Activated CD8-positive, alpha-beta memory T cell treated with anti-CD3 and anti-CD28 coated beads for 36 hours (primary cell): ENCODE measurements around the gene TSR1. TPM values are rescaled to one million over a fixed set of nuclear protein-coding genes. Genes with fewer than 3 reads are reported as not detected.
"Not testable (repeated sequence)": the region's sequence is repeated elsewhere in the genome, so short reads cannot be mapped to it uniquely, and the experiment has no call there.

Experiments
- CTCF ChIA-PET: fragments of 350-600 bp; sonication (Branson Sonifier 250); formaldehyde crosslinking; loops from one replicate; lab custom pipeline; 2021; ENCODE audit warnings: antibody characterized with exemption; lab: Charles Lee
- POLR2A ChIA-PET: fragments of 350-600 bp; sonication (Branson Sonifier 250); formaldehyde crosslinking; loops from one replicate; lab custom pipeline; 2021; ENCODE audit warnings: antibody characterized with exemption; lab: Charles Lee
- total RNA-seq, 2 experiments: library from RNA; stranded (reverse); gene quantifications; one replicate each; pipeline ENCODE4 v1.2.3, GENCODE V29; 2021

The TSR1 gene
- total RNA-seq, 2 experiments from 2014 or later: 108 to 109 TPM

DNA sequence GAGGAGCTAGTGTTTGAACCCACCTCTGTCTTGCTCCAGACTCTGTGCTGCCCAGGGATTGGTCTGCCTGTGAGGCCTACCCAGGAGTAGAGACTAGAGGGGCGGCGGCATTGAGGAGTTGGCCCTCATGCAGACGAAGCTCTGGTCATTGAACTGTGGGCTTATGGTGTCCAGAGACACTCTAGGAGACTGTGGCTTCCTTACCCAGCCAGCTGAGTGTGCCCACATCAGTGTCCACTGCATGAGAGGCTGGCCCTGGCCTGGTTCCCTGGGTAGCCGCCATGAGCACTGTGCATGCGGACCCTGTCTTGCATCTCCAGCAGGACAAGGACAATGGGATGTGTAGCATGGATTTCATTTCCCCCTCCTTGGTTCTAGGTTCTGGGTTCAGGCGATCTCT, 15.0 kb upstream of the TSR1 start:
- ChIA-PET POLR2A (no interaction called here), CTCF (interaction anchor here (1.1 to 1.3 kb wide), 2 partner anchors 9 to 65 kb away, joined by 3 to 4 read pairs; no protein-coding TSS in a partner anchor)

DNA sequence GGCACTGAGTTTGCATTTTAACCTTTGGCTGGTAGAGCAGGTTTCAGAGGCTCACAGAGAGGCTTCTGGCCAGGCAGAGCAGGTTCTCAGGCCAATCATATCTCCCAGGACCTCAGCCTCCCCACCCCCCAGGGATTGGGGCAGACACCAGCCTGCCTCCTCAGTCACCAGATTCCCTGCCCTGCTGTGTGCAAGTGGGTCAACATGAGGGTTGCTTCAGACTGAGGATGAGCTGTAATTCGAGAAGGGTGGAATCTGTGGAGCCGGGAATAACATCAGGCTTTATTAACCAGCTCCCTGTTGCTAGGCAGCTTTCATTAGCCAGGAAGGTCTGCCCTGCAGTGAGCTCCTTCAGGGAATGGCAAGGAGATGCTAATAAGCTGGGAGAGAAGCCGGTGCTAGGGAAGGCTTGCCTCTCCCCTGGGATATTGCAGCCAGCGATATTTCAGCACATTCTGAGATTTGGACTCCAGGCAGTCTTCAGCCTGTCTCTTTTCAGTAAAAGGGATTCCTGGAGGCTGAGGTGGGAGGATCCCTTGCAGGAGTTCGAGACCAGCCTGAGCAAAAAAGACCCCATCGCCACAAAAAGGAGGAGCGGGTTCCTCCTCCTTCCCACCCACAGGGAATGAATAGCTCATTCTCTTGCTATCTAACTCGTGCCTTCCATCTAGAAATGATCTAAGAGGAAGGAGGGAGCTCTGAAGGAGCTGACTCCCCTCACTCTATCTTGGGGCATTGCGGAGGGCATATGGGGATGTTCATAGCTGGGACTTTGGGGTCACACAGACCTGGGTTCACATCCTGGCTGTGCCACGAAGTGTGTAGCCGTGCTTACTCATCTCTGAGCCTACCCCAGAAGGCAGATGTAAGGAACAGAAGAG, 11.8 kb upstream of the TSR1 start:
- POLR2A ChIA-PET: no interaction called here
- CTCF ChIA-PET: interaction anchor here (0.7 to 1.0 kb wide), 2 partner anchors 10 to 92 kb away, joined by 3 read pairs; no protein-coding TSS in a partner anchor

DNA sequence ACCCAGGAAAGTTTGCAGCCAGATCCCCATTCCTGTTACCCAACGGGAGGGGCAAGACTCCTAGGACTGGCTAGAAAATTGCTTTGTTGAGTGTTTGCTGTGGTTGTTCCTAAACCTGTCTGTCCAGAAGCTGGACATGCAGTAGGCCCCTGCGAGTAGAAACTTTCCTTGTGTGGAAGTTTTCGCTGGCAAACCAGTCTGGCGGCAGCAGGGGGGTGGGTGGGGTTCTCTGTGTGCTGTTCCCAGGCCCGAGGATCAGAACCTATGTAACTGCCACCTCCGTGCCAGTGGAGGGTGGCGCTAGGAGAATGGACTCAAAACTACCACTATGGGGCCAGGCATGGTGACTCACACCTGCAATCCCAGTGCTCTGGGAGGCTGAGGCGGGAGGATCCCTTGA, 10.2 kb upstream of the TSR1 start:
- POLR2A ChIA-PET: no interaction called here

DNA sequence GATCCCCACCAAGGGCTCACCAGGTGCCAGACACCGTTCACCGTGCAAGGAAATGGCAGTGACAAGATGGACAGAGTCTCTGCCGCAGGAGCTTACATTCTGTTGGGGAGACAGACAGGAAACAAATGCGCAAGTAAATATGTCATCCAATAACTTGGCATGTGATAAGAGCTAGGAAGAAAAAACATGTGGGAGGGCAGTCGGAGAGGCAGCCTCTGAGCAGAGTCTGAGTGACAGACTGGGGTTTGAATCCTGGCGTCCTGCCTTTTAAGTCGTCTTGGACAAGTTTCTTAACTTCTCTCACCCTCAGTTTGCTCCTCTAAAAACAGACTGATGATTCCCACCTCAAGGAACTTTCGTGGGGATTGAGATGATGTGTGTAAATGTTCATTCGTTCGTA, 8.3 kb upstream of the TSR1 start:
- CTCF ChIA-PET: no interaction called here
- POLR2A ChIA-PET: no interaction called here

More for the DNA sequence above, 10.2 kb upstream of the TSR1 start:
- CTCF ChIA-PET: interaction anchor here (0.6 kb wide), 1 partner anchor 23 kb away, joined by 3 read pairs; no protein-coding TSS in a partner anchor

DNA sequence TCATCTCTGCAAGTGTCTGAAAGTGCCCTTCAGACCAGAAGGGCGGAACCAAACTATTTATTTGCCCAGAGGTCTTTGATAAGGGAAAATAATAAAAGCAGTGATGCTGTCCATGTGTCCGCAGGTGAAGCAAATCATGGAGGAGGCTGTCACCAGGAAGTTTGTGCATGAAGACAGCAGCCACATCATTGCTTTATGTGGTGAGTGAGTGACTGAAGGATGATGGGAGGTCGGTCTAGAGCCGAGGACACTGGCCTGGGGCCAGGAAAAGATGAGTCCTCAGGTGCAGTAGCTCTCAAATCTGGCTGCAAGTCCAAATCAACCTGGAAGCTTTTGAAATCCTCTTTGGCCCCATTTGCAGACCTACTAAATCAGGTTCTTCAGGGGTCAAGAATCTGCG, 7.2 kb upstream of the TSR1 start:
- ChIA-PET POLR2A (no interaction called here), CTCF (interaction anchor here (0.5 kb wide), 1 partner anchor 254 kb away, joined by 3 read pairs; no protein-coding TSS in a partner anchor)

DNA sequence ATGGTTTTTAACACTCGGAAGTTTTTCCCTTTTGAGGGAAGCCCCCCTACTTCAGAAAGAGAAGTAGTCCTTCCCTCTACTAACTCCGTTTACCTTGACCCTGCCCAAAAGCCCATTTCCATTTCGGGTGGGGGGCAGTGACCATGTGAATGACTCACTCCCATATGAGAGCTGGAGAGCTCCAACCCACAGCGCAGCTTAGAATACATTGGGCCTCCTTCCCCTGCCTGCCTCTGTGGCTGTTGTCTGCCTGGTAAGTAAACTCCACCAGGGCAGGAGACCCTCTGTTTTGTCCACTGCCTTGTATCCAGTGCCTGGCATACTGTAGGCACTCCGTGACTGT, 2.0 kb upstream of the TSR1 start:
- POLR2A ChIA-PET: interaction anchor here (0.7 to 1.4 kb wide), 3 partner anchors 35 to 621 kb away, joined by 3 to 7 read pairs (median 4); partner anchors contain the start of genes SMG6 and SRR
- CTCF ChIA-PET: interaction anchor here (0.7 to 1.5 kb wide), 6 partner anchors 10 to 274 kb away, joined by 3 to 8 read pairs (median 4); no protein-coding TSS in a partner anchor

DNA sequence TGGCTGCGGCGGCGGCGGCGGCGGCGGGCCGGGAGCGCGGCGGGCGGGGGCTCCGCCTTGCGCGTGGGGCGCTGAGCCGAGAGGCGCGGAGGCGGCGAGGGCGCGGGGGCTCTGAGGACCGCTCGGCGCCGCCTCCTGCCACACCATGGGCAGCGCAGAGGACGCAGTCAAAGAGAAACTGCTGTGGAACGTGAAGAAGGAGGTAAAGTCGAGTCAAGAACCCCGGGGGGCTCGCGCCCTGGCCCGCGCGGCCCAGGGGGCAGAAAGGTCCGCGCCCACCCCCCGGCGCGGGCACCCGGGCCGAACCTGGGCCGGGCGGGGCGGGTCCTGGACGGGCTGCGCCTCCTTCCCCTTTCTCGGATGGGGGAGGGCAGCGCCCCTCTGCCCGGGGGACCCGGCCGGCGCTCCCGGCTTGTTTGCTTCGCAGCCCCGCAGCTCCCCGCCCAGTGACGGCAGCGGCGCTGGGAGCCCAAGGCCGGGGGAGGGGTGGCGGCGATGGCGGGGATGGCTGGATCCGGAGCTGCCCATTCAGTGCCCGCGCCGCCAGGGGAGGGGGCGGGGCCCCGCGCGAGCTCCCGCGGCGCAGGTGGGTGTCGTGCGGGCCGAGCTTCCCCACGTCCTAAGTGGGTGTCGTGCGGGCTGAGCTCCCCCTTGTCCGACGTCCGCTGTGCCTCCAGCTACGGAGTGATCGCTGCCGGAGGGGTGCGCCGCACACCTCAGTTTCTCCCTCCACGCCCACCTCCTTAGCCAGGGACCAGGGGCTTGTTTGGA, 1.5 kb upstream of the TSR1 start:
- POLR2A ChIA-PET: interaction anchor here (1.3 to 1.5 kb wide), 3 partner anchors 34 to 71 kb away, joined by 3 to 7 read pairs (median 4); partner anchors contain the start of genes SMG6 and SRR

DNA sequence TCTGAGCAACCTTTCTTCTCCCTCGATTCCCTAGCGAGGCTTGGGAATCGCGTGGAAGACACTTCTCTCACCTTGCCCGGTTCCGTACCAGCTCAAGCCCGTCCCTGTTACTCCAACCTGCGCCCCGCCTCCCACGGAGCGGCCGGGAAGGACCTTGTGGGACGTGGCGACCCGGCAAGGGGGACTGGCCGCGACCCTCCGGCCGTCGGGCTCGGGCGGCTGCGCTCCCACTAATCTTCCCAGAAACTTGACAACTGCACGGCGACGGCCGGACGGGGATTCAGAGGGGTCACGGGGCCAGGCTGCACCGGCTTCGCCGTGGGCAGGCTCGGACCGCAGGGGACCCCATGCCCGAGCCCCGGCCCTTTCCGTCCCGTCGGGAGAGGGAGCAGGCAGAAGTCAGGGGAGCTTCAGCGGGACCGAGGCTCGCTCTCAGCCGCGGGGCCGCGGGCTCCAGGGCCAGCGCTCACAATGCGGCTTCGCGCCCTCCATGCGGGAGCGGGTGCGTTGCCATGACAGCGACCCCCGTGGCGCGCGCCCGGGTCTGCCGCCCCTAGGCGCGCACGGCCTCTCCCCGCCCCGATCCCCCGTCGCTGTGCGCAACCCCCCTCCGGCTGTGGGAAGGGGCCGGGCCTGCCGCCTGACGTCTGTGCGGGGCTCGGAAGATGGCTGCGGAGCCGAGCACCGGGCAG, 741 bp upstream of the TSR1 start, which contains the start of gene SGSM2:
Gene SGSM2, plus strand, starts transcription at position 650 of the 692 bp plus-strand sequence. CDS start 188 bp downstream, outside the sequence.
- ChIA-PET POLR2A (interaction anchor here (0.6 to 1.5 kb wide), 8 partner anchors 16 to 208 kb away, joined by 3 to 13 read pairs (median 3); partner anchors contain the start of genes MNT, SMG6 and SRR), CTCF (interaction anchor here (0.6 to 1.5 kb wide), 6 partner anchors 25 to 93 kb away, joined by 3 to 8 read pairs (median 4); no protein-coding TSS in a partner anchor)

More for the DNA sequence above, 1.5 kb upstream of the TSR1 start:
- CTCF ChIA-PET: interaction anchor here (0.7 to 1.5 kb wide), 6 partner anchors 10 to 273 kb away, joined by 3 to 8 read pairs (median 4); no protein-coding TSS in a partner anchor

DNA sequence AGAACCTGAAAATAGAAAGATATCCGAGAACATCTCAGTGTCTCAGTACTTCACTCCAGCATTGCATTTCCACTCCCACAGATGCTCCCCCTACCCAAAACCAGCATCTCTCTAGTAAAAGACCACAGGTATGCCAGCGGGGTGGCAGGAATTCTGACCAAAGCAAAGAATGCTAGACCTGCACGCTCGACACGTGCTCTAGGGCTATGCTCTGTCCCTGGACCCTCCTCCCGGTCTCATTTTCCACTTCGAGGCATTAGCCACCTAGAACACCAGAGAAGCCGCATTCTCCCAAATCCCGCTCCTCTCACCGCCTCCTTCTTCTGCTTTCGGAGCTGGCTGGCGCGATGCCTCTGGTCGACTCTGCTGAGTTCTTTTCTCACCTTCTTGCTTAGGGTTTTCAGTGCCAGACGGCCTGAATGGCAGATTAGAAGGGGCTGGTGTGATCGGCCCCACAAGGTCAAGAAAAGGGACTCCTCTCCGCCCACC, 487 bp downstream of the TSR1 start:
- ChIA-PET POLR2A (interaction anchor here (0.6 to 1.3 kb wide), 7 partner anchors 15 to 705 kb away, joined by 3 to 9 read pairs (median 3); partner anchors contain the start of genes HIC1, SMG6 and SRR), CTCF (interaction anchor here (0.5 to 1.5 kb wide), 9 partner anchors 17 to 284 kb away, joined by 3 to 5 read pairs (median 3); partner anchors contain the start of genes SMG6 and SRR)

DNA sequence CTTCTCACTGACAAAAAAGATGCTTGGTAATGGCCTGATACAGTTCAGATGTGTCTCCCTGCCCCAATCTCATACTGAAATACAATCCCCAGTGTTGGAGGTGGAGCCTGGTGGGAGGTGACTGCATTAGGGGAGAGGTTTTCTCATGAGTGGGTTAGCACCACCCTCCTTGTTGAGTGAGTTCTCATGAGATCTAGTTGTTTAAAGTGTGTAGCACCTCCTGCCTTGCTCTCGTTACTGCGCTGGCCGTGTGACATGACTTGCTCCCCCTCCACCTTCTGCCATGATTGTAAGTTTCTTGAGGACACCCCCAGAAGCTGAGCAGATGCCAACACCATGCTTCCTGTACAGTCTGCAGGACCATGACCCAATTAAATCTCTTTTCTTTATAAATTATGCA, 5.0 kb downstream of the TSR1 start:
- ChIA-PET POLR2A (no interaction called here), CTCF (no interaction called here)

DNA sequence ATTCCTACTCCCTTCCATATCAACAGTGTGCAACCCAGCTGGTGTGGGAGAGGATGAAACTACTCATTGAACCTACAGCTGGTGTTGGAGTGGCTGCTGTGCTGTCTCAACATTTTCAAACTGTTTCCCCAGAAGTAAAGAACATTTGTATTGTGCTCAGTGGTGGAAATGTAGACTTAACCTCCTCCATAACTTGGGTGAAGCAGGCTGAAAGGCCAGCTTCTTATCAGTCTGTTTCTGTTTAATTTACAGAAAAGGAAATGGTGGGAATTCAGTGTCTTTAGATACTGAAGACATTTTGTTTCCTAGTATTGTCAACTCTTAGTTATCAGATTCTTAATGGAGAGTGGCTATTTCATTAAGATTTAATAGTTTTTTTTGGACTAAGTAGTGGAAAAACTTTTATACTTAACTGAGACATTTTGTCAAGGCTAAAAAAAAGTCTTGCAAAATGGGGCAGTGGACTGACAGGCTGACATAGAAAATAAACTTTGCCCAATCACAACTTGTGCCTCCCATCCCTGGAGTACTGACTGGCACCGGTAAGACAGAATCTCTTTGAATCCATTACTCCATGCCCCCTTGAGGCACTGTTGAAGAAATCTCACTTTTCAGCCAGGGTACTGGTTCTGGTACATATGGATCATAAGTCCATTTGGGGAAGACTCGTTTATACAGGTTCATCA, 12.5 kb downstream of the TSR1 start:
- ChIA-PET CTCF (interaction anchor here (1.1 kb wide), 1 partner anchor 59 kb away, joined by 5 read pairs; no protein-coding TSS in a partner anchor), POLR2A (no interaction called here)

DNA sequence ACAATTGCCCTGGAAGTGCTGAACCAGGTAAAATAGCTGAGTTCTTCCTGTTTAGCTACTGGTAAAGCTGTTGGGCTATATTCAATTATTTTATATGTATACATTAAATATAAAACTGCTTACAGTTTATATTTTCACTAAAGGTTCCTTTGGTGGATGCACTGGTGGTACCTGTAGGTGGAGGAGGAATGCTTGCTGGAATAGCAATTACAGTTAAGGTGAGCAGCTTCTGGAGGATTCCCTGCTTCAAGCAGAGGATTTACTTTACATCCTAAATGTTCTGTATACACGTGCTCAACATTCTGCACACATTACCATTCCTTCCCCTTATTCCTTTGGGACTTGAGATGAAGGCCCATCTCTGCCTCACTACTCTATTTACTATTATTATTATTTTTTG, 14.9 kb downstream of the TSR1 start:
- ChIA-PET POLR2A (interaction anchor here (1.0 kb wide), 1 partner anchor 15 kb away, joined by 3 read pairs; the partner anchor contains the start of gene TSR1), CTCF (no interaction called here)

DNA sequence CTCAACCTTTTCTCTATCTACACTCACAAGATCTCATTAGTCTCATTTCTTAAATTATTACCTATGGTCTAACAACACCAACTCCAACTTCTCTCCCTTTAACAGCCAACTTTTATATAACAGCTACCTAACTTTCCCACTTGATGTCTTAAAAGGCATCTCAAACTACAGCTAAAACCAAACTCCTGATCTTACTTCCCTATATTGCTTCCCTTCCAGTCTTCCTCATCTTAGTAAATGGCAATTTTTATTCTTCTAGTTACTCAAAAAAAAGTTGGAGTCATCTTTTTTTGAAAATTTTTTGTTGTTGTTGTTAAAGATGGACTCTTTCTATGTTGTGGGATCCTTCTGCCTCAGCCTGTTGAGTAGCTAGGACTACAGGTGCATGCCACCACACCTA, 17.2 kb downstream of the TSR1 start:
- ChIA-PET POLR2A (no interaction called here), CTCF (interaction anchor here (1.5 kb wide), 1 partner anchor 14 kb away, joined by 3 read pairs; no protein-coding TSS in a partner anchor)

DNA sequence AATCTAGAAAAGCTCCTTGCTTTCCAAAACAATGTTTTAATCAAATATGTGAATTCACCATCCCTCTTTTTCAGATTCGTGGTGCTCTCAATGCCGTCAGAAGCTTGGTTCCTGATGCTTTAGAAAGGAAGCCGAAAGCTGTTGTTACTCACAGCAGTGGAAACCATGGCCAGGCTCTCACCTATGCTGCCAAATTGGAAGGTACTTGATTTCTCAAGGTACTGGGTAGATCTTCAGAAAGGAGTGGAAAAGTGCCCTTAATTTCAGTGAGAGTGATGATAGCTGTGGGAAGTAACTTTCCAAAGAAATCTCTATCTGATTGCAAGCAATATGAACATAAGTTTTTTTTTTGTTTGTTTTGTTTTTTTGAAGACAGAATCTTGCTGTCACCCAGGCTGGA, 18.5 kb downstream of the TSR1 start:
- ChIA-PET POLR2A (interaction anchor here (0.9 kb wide), 1 partner anchor 43 kb away, joined by 3 read pairs; no protein-coding TSS in a partner anchor), CTCF (interaction anchor here (0.7 kb wide), 1 partner anchor 20 kb away, joined by 3 read pairs; no protein-coding TSS in a partner anchor)

DNA sequence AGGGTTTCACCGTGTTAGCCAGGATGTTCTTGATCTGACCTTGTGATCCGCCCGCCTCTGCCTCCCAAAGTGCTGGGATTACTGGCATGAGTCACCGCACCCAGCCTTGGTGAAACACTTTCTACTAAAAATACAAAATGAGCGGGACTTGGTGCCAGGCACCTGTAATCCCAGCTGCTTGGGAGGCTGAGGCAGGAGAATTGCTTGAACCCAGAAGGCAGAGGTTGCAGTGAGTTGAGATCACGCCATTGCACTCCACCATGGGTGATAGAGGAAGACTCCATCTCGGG, 19.4 kb downstream of the TSR1 start:
- POLR2A ChIA-PET: not testable (repeated sequence)
- CTCF ChIA-PET: interaction anchor here (0.6 kb wide), 1 partner anchor 1895 kb away, joined by 3 read pairs; no protein-coding TSS in a partner anchor

DNA sequence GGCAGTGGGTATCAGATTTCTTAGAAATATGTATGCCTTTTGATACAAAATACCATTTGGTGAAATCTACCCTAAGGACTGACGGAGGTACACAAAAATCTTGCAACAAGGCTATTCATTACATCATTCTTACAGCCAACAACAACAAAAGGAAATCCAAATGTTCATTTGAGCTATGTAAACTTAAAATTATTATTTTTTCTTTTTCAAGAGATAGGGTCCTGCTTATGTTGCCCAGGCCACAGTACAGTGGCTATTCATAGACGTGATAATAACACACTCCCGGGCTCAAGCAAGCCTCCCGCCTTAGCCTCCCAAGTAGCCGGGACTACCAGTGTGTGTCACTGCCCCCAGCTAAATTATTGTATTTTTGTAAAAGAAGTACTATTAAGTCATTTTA, 23.5 kb downstream of the TSR1 start:
- CTCF ChIA-PET: interaction anchor here (0.7 kb wide), 2 partner anchors 24 to 257 kb away, joined by 3 to 4 read pairs; no protein-coding TSS in a partner anchor
- POLR2A ChIA-PET: no interaction called here

DNA sequence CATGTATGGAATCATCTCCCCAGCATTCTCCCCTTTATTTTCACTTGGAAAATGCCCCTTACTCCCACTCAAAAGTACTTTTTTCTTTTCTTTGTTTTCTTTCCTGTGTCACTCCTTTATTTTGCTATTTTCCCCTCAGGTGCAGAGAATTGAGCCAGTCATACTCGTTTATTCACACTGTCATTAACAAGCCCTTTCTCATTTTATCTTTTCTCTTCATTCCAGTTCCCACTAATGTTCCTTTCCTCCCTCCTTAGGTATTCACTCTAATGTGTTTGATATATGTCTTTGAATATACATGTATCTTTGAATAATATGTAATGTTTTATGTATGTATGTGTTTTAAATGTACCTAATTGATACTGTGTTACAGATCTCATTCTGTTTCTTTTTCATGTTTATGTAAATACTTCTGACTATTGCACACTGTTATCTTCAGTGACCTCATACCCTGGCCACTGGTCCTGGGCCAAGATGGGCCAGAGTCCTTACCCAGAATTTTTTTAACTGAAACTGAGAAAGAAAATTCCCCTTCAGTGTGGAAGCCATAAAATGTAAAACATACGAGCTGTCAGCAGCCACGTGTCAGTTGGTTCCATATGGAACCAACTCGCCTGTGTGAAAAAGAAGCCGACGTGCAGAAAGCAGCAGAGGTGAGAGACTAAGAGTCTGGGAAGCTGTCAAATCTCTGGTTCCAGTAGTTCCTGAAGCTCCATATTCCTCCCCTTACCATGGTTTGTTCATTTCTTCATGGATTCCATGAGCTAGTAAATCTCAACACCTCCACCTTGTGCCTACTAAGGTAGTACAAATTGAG, 26.7 kb downstream of the TSR1 start:
- ChIA-PET POLR2A (no interaction called here), CTCF (no interaction called here)
